GM11168 (cell line): ENCODE results near the gene MYCT1.

Source experiments
- in situ Hi-C: fragments of 300-500 bp; cut with MboI; formaldehyde crosslinking; loops from one replicate; pipeline ENCODE4 v1.12.0; 2022; ENCODE audit warnings: low sequenced_read_pairs; ENCODE audit not compliant: unreplicated experiment

The MYCT1 gene

GRCh38 chr6:152720974-152721373, 23.3 kb downstream of the MYCT1 start:
- in situ Hi-C loops: no loop called here

GRCh38 chr6:152721956-152722355, 24.3 kb downstream of the MYCT1 start:
- in situ Hi-C loops: no loop called here

GRCh38 chr6:152723398-152723797, 25.7 kb downstream of the MYCT1 start:
- in situ Hi-C loops: no loop called here

- in situ Hi-C loops: no loop called here
Measured at GRCh38 chr6:152726313-152726712, 28.6 kb downstream of the MYCT1 start.

- in situ Hi-C loops: no loop called here
Measured at GRCh38 chr6:152727507-152727906, 29.8 kb downstream of the MYCT1 start.

GRCh38 chr6:152734630-152735029, 36.9 kb downstream of the MYCT1 start:
- in situ Hi-C loops: no loop called here

GRCh38 chr6:152736687-152737273, 39.1 kb downstream of the MYCT1 start:
- in situ Hi-C loops: no loop called here

GRCh38 chr6:152745509-152746171, 47.9 kb downstream of the MYCT1 start:
- in situ Hi-C loops: no loop called here

- in situ Hi-C loops: no loop called here
Measured at GRCh38 chr6:152746172-152746553, 48.5 kb downstream of the MYCT1 start.

- in situ Hi-C loops: no loop called here
Measured at GRCh38 chr6:152748843-152749242, 51.1 kb downstream of the MYCT1 start.

GRCh38 chr6:152749336-152749735, 51.6 kb downstream of the MYCT1 start:
- in situ Hi-C loops: no loop called here

GRCh38 chr6:152750694-152751093, 53.0 kb downstream of the MYCT1 start, which contains the start of gene VIP:
VIP (plus strand) TSS chr6:152750797; CDS start chr6:152752178, 1,381 bp downstream.
- in situ Hi-C loops: no loop called here

GRCh38 chr6:152765331-152765730, 67.6 kb downstream of the MYCT1 start:
- in situ Hi-C loops: no loop called here

- in situ Hi-C loops: no loop called here
Measured at GRCh38 chr6:152769159-152769558, 71.5 kb downstream of the MYCT1 start.

GRCh38 chr6:152769993-152770392, 72.3 kb downstream of the MYCT1 start:
- in situ Hi-C loops: no loop called here

- in situ Hi-C loops: no loop called here
Measured at GRCh38 chr6:152771061-152771687, 73.5 kb downstream of the MYCT1 start.
